MM.1S (cell line): ENCODE data around the gene ATP5F1D.

Experiments used
- EZH2 ChIP-seq: fragments of 300-600 bp; sonication (generic); optimal IDR thresholded peaks from 2 replicates; pipeline ENCODE3; 2017; ENCODE audit warnings: low read depth, mild to moderate bottlenecking, antibody characterized with exemption, low read length, mixed read lengths
- EZH2phosphoT487 ChIP-seq: fragments of 300-600 bp; sonication (generic); IDR thresholded peaks from 2 replicates; pipeline ENCODE4 v1.6.1; 2018; ENCODE audit warnings: antibody characterized with exemption, low read length
- TF ChIP-seq, protein P1 (sequence below): fragments of 300-600 bp; sonication (generic); IDR thresholded peaks from 2 replicates; pipeline ENCODE4 v1.5.1; 2016; ENCODE audit warnings: antibody characterized with exemption, low read length, mixed read lengths

DNA sequence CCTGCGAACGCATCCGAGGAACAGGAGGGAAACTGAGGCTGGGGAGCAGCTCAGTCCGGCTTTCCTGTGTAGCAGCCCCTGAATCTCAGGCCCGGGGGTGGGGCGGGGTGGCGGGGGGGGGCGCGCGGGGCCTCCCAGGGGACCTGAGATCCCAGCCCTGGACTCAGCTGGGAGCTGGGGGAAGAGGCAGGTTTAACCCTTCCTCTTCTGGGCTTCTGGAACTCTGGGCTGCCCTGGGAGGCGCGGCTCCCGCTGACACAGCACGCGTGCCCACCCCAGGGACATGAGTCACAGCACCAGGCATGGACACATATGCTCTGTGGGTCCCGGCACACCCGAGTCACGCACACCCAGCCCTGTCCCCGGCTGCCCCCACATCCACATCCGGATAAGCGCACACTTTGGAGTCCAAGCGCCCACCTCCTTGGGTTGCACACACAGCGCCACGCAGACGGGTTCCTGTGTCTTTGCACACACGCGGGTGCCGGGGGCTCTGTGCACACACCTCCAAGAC, 24.1 kb downstream of the ATP5F1D start:
- TF ChIP-seq, protein P1, sequence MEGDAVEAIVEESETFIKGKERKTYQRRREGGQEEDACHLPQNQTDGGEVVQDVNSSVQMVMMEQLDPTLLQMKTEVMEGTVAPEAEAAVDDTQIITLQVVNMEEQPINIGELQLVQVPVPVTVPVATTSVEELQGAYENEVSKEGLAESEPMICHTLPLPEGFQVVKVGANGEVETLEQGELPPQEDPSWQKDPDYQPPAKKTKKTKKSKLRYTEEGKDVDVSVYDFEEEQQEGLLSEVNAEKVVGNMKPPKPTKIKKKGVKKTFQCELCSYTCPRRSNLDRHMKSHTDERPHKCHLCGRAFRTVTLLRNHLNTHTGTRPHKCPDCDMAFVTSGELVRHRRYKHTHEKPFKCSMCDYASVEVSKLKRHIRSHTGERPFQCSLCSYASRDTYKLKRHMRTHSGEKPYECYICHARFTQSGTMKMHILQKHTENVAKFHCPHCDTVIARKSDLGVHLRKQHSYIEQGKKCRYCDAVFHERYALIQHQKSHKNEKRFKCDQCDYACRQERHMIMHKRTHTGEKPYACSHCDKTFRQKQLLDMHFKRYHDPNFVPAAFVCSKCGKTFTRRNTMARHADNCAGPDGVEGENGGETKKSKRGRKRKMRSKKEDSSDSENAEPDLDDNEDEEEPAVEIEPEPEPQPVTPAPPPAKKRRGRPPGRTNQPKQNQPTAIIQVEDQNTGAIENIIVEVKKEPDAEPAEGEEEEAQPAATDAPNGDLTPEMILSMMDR, result no peak
- TF ChIP-seq EZH2phosphoT487 (no peak), EZH2 (no peak)
